Stomach (tissue), 9 donors: Measurements from ENCODE around the gene SPHK2. TPM values are rescaled to one million over a fixed set of nuclear protein-coding genes. Genes with fewer than 3 reads are reported as not detected.

Source experiments
- DNase-seq, 2 donors: peaks; one replicate each; pipeline versions ENCODE4 v3.0.0 to v3.0.0-alpha.2; 2013 to 2019
- H3K27ac ChIP-seq, 5 donors: fragments of 200-600 bp in 4 of 5; sonication (generic) in 4 of 5; one replicate each; pipeline ENCODE4 v1.5.1; 2013 to 2019; ENCODE audit warnings: mild to moderate bottlenecking in 1 of 5, moderate library complexity in 1 of 5
- H3K27me3 ChIP-seq, 3 donors: fragments of 200-600 bp; sonication (generic); one replicate each; pipeline ENCODE4 v1.5.1; 2017 to 2019; ENCODE audit warnings: mixed run types in 1 of 3
- H3K36me3 ChIP-seq, 4 donors: fragments of 200-600 bp; sonication (generic); 1 replicate in 3 of 4; 2 replicates in 1 of 4; pipeline ENCODE4 v1.5.1; 2016 to 2019
- H3K4me1 ChIP-seq, 4 donors: fragments of 200-600 bp; sonication (generic); one replicate each; pipeline ENCODE4 v1.5.1; 2016 to 2019
- H3K4me3 ChIP-seq, 4 donors: fragments of 200-600 bp; sonication (generic) in 3 of 4; one replicate each; pipeline ENCODE4 v1.5.1; 2016 to 2019; ENCODE audit warnings: mild to moderate bottlenecking in 1 of 4
- H3K9me3 ChIP-seq, 4 donors: fragments of 200-600 bp; sonication (generic); one replicate each; pipeline ENCODE4 v1.5.1; 2016 to 2019
- CTCF ChIP-seq, 7 experiments: fragments of 450-650 bp in 4 of 7; fragments of 200-600 bp in 3 of 7; sonication (generic) in 3 of 7; IDR thresholded peaks; one replicate each; pipeline ENCODE4 v1.5.1; 2016 to 2019; ENCODE audit warnings: antibody characterized with exemption in 7 of 7, control low read depth in 2 of 7, mild to moderate bottlenecking in 1 of 7
- EP300 ChIP-seq: sonication (generic); formaldehyde crosslinking; IDR thresholded peaks from one replicate; pipeline ENCODE4 v1.6.1; 2017; ENCODE audit warnings: antibody characterized with exemption
- POLR2A ChIP-seq, 4 donors: fragments of 450-650 bp; IDR thresholded peaks; one replicate each; pipeline ENCODE4 v1.6.1; 2016; ENCODE audit warnings: antibody characterized with exemption in 4 of 4, control low read depth in 2 of 4, mild to moderate bottlenecking in 1 of 4, moderate library complexity in 1 of 4
- POLR2AphosphoS5 ChIP-seq, 3 donors: sonication (generic); formaldehyde crosslinking; IDR thresholded peaks; one replicate each; pipeline ENCODE4 v1.6.1; 2016; ENCODE audit warnings: antibody characterized with exemption in 3 of 3
- WGBS, 5 donors: extraction: QIAGEN DNeasy Blood & Tissue Kit in 3 of 5; methylation state at CpG; one replicate each; pipeline versions ENCODE4 v1.1.5 to v1.1.7; 2013 to 2018; 5-methylcytosine and 5-hydroxymethylcytosine counted together
- intact Hi-C: fragments of 100-400 bp; cut with DNase I; formaldehyde crosslinking; loops from one replicate; pipeline ENCODE4 v1.15.1; 2023; ENCODE audit warnings: low total_unique reads
- polyA plus RNA-seq, 3 donors: library from polyadenylated mRNA; stranded (reverse); fragments of 200-250 nt; gene quantifications; one replicate each; pipeline ENCODE4 v1.2.3, GENCODE V29; 2013
- total RNA-seq, 5 donors: library from RNA; depleted of rRNA; stranded (reverse); fragments of >200 nt; gene quantifications; one replicate each; pipeline versions ENCODE4 v1.1.0 to v1.2.3, GENCODE V29; 2014 to 2016
- donor health status: healthy with polysubstance abuse.
- donor health status: Bipolar disorder and iron deficiency.
- donor health status: healthy.

SPHK2 gene
- total and polyA plus RNA-seq, 8 donors, result 9.4 to 156 (median 19.6) TPM

GRCh38 chr19:48587387-48587786 is 31.9 kb upstream of the SPHK2 start:
- Histone ChIP-seq H3K36me3 (no peaks in the 10 kb centered on the region), H3K4me1 (peaks cover 13 to 24% (median 20%) of the 10 kb centered on the region in 4 donors), H3K27ac (no peak overlapping the region), H3K27me3 (no peaks in the 10 kb centered on the region), H3K4me3 (no peak overlapping the region), H3K9me3 (no peaks in the 10 kb centered on the region)
- intact Hi-C loops, result loop anchor here (5.0 kb wide), 2 partner anchors 80 to 100 kb away; no protein-coding TSS in a partner anchor
- no peak for TF ChIP-seq POLR2A (IDR thresholded peaks at IDR 0.05)
- no peak for TF ChIP-seq CTCF (IDR thresholded peaks at IDR 0.05)
- no peak for TF ChIP-seq POLR2AphosphoS5 (IDR thresholded peaks at IDR 0.05)
- no peak for TF ChIP-seq EP300
- DNase-seq, result no peak
- WGBS, 5 donors, result 81 to 95% (median 92%) methylated on average over 3 of the region's 3 CpGs

GRCh38 chr19:48588670-48589401 is 30.5 kb upstream of the SPHK2 start:
- no peaks in the 10 kb centered on the region for H3K9me3 ChIP-seq
- peak overlapping the region in 1 of 5 donors; percentile 34 for H3K27ac ChIP-seq
- intact Hi-C loops, result loop anchor here (5.0 kb wide), 2 partner anchors 82 to 102 kb away; no protein-coding TSS in a partner anchor
- no peaks in the 10 kb centered on the region for H3K27me3 ChIP-seq
- TF ChIP-seq POLR2AphosphoS5 (IDR thresholded peaks at IDR 0.05) (peak in 1 of 3 donors; percentile 65), POLR2A (IDR thresholded peaks at IDR 0.05) (no peak), EP300 (no peak), CTCF (IDR thresholded peaks at IDR 0.05) (peak in 6 of 7 experiments; percentile 81 to 98 (median 92))
- peak; percentile 96 for DNase-seq
- 3 to 6% (median 4%) methylated on average over 35 to 36 of the region's 36 CpGs for WGBS, 5 donors
- peaks cover 12 to 18% (median 17%) of the 10 kb centered on the region in 4 donors for H3K4me1 ChIP-seq
- H3K36me3 ChIP-seq, result no peaks in the 10 kb centered on the region
- H3K4me3 ChIP-seq, result peak overlapping the region; percentile 30 to 47 (median 39)

GRCh38 chr19:48591021-48591420 is 28.3 kb upstream of the SPHK2 start:
- no peak for TF ChIP-seq EP300
- TF ChIP-seq CTCF (IDR thresholded peaks at IDR 0.05), result no peak
- no peak for TF ChIP-seq POLR2A (IDR thresholded peaks at IDR 0.05)
- TF ChIP-seq POLR2AphosphoS5 (IDR thresholded peaks at IDR 0.05), result no peak
- Histone ChIP-seq H3K4me1 (peaks cover 7 to 13% (median 10%) of the 10 kb centered on the region in 4 donors), H3K27ac (no peak overlapping the region), H3K36me3 (no peaks in the 10 kb centered on the region), H3K27me3 (no peaks in the 10 kb centered on the region), H3K4me3 (no peak overlapping the region), H3K9me3 (no peaks in the 10 kb centered on the region)
- DNase-seq, result no peak
- 77 to 84% (median 80%) methylated on average over 5 of the region's 5 CpGs for WGBS, 5 donors
- intact Hi-C loops, result no loop called here

GRCh38 chr19:48595171-48595570 is 24.1 kb upstream of the SPHK2 start:
- H3K9me3 ChIP-seq, result no peaks in the 10 kb centered on the region
- intact Hi-C loops, result no loop called here
- H3K36me3 ChIP-seq, result no peaks in the 10 kb centered on the region
- peaks cover 0 to 18% (median 0%) of the 10 kb centered on the region in 3 donors for H3K27me3 ChIP-seq
- no peak for DNase-seq
- H3K27ac ChIP-seq, result no peak overlapping the region
- H3K4me1 ChIP-seq, result no peaks in the 10 kb centered on the region
- 82 to 90% (median 88%) methylated on average over 9 of the region's 9 CpGs for WGBS, 5 donors
- TF ChIP-seq POLR2A (IDR thresholded peaks at IDR 0.05) (no peak), CTCF (IDR thresholded peaks at IDR 0.05) (no peak)
- H3K4me3 ChIP-seq, result no peak overlapping the region
